Hematopoietic multipotent progenitor cell (in vitro differentiated cells): ENCODE data around the gene TRIM49. TPM values are rescaled to one million over a fixed set of nuclear protein-coding genes. Genes with fewer than 3 reads are reported as not detected.
"Not testable (repeated sequence)": the region's sequence is repeated elsewhere in the genome, so short reads cannot be mapped to it uniquely, and the experiment has no call there.

Experiments
- DNase-seq, 3 donors: peaks; one replicate each; pipeline ENCODE4 v3.0.0-alpha.2; 2011 to 2015; ENCODE audit warnings: low read depth in 2 of 3, low spot score in 2 of 3
- small RNA-seq: library from RNA; depleted of rRNA; stranded (forward); fragments of <200 nt; gene quantifications from one replicate; pipeline ENCODE3, GENCODE V24; 2012
- total RNA-seq: library from RNA; depleted of rRNA; stranded (reverse); fragments of >200 nt; gene quantifications from one replicate; pipeline ENCODE4 v1.2.3, GENCODE V29; 2012

Gene TRIM49, protein sequence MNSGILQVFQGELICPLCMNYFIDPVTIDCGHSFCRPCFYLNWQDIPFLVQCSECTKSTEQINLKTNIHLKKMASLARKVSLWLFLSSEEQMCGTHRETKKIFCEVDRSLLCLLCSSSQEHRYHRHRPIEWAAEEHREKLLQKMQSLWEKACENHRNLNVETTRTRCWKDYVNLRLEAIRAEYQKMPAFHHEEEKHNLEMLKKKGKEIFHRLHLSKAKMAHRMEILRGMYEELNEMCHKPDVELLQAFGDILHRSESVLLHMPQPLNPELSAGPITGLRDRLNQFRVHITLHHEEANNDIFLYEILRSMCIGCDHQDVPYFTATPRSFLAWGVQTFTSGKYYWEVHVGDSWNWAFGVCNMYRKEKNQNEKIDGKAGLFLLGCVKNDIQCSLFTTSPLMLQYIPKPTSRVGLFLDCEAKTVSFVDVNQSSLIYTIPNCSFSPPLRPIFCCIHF
- total RNA-seq = under 0.01 TPM

DNA sequence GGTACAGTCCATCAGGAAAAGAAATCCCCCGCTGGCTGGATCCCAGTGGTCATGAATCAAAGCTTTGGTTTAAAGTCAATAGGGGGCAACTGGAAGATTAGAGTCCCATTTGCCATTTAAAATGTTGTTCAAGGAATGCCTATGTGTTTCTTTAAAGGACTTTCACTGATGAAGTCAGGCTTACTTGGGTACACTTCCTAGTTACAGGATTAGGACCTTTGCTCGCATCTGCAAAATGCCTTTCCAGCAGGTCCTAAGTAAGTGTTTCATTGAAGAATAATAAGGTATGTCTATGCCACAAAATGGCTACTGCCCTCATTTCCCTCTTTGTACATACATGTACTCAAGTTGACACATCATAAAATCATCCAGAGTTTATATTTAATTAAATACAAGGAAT, at the start of gene TRIM49:
TSS of gene TRIM49 (minus strand) at position 101 of the 400 bp plus-strand sequence. CDS start 4,106 bp downstream, outside the sequence.
- DNase-seq = not testable (repeated sequence)

DNA sequence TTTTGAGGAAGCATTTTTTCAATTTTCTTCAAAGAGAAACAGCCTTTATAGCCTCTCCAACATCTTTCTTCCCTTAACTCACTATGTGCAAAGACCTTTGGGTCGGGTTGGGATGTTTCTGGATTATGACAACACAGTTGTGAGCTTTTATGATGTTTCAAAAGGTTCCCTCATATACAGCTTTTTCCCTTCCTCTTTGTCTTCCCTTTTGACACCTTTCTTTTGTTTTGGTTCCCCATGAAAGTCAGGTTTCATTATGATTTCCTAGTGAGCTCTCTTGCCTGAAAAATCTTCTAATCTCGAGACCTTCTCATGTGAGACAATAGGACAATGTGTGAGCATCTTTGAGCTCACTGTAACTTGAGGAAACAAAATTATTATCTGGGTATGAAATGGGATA, 18.3 kb upstream of the TRIM49 start:
- DNase-seq = not testable (repeated sequence)

DNA sequence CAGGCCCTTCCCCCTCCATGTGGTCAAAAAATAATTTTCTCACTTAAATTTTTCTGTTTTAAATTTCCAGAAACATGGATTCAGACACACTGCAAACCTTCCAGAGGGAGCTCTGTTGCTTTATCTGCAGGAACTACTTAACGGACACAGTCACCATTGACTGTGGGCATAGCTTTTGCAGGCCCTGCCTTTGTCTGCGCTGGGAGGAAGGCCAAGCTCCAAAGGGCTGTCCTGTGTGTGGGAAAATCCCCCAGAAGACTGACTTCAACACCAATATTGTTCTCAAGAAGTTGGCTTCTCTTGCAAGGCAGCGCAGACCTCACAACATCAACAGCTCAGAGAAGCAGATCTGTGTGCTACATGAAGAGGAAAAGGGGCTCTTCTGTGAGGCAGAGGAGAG, 11.6 kb upstream of the TRIM49 start:
- not testable (repeated sequence) for DNase-seq

DNA sequence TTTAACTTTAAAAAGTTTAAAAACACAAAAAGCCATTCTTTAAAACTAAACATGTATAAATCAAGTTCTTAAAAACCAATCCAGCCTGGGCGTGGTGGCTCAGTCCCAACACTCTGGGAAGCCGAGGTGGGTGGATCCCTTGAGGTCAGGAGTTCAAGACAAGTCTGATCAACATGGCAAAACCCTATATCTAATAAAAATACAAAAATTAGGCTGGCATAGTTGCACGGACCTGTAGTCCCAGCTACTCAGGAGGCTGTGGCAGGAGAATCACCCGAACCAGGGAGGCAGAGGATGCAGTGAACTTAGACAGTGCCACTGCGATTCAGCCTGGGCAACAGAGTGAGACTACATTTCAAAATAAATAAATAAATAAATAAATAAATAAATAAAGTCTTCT, 5.2 kb upstream of the TRIM49 start:
- not testable (repeated sequence) for DNase-seq

DNA sequence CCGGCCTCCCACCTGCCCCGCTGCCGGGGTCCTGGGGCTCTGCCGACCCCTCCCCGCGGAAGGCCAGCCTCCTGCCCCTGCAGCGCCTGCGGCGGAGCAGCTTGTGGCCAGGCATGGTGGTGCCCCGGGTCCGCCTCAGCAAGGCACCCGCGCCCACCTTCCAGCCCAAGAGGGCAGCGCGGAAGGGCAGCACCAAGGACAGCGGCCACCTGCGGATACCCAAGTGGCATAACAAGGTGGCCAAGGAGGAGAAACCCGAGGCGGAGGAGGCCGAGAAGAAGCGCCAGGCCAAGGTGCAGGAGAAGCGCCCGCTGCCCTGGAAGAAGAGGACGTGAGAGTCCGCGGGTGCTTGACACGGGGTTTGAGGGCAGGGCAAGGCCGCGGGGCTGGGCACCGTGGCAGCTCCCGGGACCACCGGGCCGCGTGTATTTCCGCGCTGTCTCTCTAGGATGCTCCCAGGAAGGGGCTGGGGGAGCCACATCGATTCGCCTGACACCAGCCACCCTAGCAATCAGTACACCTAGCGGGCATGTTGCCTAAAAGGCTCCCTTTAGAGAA, 20.8 kb downstream of the TRIM49 start:
- DNase-seq = not testable (repeated sequence)

DNA sequence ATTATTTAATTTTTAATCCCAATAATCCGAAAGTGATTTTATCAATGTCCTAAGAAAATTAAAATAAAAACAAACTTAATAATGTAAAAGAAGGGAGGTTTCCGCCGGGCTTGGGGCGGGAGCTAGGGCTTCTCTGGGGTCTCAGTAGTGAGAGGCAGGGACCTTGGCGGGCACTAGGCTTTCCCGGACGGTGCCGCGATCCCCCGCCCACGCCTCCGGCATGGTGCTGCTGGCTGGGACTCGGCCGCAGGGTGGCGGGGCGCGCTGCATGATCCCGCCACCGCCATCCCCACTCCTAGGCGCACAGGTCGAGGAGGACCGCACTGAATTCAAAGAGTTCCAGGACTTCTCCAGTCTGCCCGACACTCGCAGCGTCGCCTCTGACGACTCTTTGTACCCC, 22.6 kb downstream of the TRIM49 start:
- DNase-seq = not testable (repeated sequence)

DNA sequence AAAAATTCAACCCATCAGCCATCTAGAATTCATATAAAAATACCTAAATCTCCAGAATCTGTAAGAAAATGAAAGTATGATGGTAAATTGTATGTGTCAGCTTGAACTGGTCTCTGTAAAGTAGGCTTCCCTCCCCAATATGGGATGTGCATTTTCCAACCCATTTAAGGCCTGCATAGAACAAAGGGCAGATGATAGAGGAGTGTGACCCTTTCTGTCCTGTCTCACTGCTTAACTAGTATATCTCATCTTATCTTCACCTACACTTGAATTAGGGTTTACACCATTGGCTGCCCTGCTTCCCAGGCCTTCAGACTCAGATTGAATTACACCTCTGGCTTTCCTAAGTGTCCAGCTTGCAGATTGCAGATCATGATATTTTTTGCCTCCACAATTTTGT, 57.6 kb downstream of the TRIM49 start:
- DNase-seq = not testable (repeated sequence)

Small RNAs within 50 kb of the gene (small RNA-seq; reads per million reads assigned to genes)
- not detected for gene AP003122.3

Other genes starting within 250 kb of the TRIM49 start
- gene TRIM77, start 98.3 kb downstream of the TRIM49 start, total RNA-seq = not detected
- gene TRIM64B, start 69.9 kb upstream of the TRIM49 start, total RNA-seq = not detected
- gene TRIM49D1, start 113.7 kb upstream of the TRIM49 start, total RNA-seq = not detected
- gene TRIM49D2, start 115.5 kb upstream of the TRIM49 start, total RNA-seq = not detected
- gene TRIM64, start 157.5 kb upstream of the TRIM49 start, total RNA-seq = not detected
- not detected for gene TRIM49C, start 222.5 kb upstream of the TRIM49 start, total RNA-seq